GM23338 (cell line): Measurements from ENCODE around the gene BRME1. TPM values are rescaled to one million over a fixed set of nuclear protein-coding genes. Genes with fewer than 3 reads are reported as not detected.

ENCODE experiments used
- ATAC-seq: fragments of 200-7000 bp; cut with Tn5 transposase; 3 replicates; pipeline ENCODE4 v1.9.1; 2020
- DNase-seq: peaks from one replicate; pipeline ENCODE4 v3.0.0-alpha.2; 2015; ENCODE audit warnings: low spot score
- H2AFZ ChIP-seq: fragments of 200-600 bp; sonication (generic); 2 replicates; pipeline ENCODE4 v1.8.0; 2016; ENCODE audit warnings: antibody characterized with exemption, mild to moderate bottlenecking, moderate library complexity
- H3F3A ChIP-seq: fragments of 200-600 bp; sonication (generic); replicated peaks from 2 replicates; pipeline ENCODE4 v1.8.0; 2017; ENCODE audit warnings: antibody characterized with exemption, mixed run types, low read depth
- H3K27ac ChIP-seq: fragments of 200-600 bp; sonication (generic); 2 replicates; pipeline ENCODE4 v1.6.1; 2016; ENCODE audit warnings: low read depth
- H3K27me3 ChIP-seq: fragments of 200-600 bp; sonication (generic); 2 replicates; pipeline ENCODE4 v1.8.0; 2016; ENCODE audit warnings: mild to moderate bottlenecking, mixed run types, moderate library complexity; ENCODE audit not compliant: insufficient read depth
- H3K36me3 ChIP-seq: fragments of 200-600 bp; sonication (generic); 2 replicates; pipeline ENCODE4 v1.8.0; 2016; ENCODE audit warnings: mild to moderate bottlenecking; ENCODE audit not compliant: insufficient read depth
- H3K4me1 ChIP-seq: fragments of 200-600 bp; sonication (generic); 2 replicates; pipeline ENCODE4 v1.8.0; 2016; ENCODE audit warnings: mild to moderate bottlenecking, moderate library complexity; ENCODE audit not compliant: insufficient read depth
- H3K4me2 ChIP-seq: fragments of 200-600 bp; sonication (generic); 2 replicates; pipeline ENCODE4 v1.7.1; 2017; ENCODE audit warnings: mixed run types
- H3K4me3 ChIP-seq: fragments of 200-600 bp; sonication (generic); 2 replicates; pipeline ENCODE4 v1.6.1; 2016; ENCODE audit warnings: mixed run types
- H3K79me2 ChIP-seq: fragments of 200-600 bp; sonication (generic); replicated peaks from 2 replicates; pipeline ENCODE4 v1.8.0; 2017; ENCODE audit warnings: mild to moderate bottlenecking; ENCODE audit not compliant: insufficient read depth
- H3K9me2 ChIP-seq: fragments of 200-600 bp; sonication (generic); 2 replicates; pipeline ENCODE4 v1.8.0; 2017; ENCODE audit not compliant: insufficient read depth
- H4K20me1 ChIP-seq: fragments of 200-600 bp; sonication (generic); replicated peaks from 2 replicates; pipeline ENCODE4 v1.8.0; 2017; ENCODE audit warnings: mild to moderate bottlenecking; ENCODE audit not compliant: insufficient read depth
- H3K27ac Mint-ChIP-seq: 2 replicates; pipeline ENCODE4 v1.8.0; 2020; ENCODE audit warnings: inconsistent platforms, mild to moderate bottlenecking, moderate library complexity, mixed read lengths
- H3K27me3 Mint-ChIP-seq: 3 replicates; pipeline ENCODE4 v1.8.0; 2022; ENCODE audit warnings: low read depth, mild to moderate bottlenecking, moderate library complexity, mixed read lengths, inconsistent platforms; ENCODE audit not compliant: insufficient read depth, poor library complexity
- H3K36me3 Mint-ChIP-seq: 3 replicates; pipeline ENCODE4 v1.8.0; 2021; ENCODE audit warnings: low read depth, mild to moderate bottlenecking, inconsistent platforms, moderate library complexity, mixed read lengths
- H3K4me1 Mint-ChIP-seq: 3 replicates; pipeline ENCODE4 v1.8.0; 2020; ENCODE audit warnings: mild to moderate bottlenecking, inconsistent platforms, mixed read lengths
- H3K4me3 Mint-ChIP-seq: 3 replicates; pipeline ENCODE4 v1.8.0; 2021; ENCODE audit warnings: moderate library complexity, mild to moderate bottlenecking, inconsistent platforms, mixed read lengths
- H3K9me3 Mint-ChIP-seq: 3 replicates; pipeline ENCODE4 v1.8.0; 2020; ENCODE audit warnings: moderate library complexity, mild to moderate bottlenecking, inconsistent platforms, mixed read lengths
- CREB1 ChIP-seq: fragments of 250-450 bp; sonication (Bioruptor Pico); IDR thresholded peaks from 2 replicates; pipeline ENCODE4 v1.5.0; 2020; ENCODE audit warnings: low read depth, mild to moderate bottlenecking, moderate library complexity
- EZH2 ChIP-seq: fragments of 200-600 bp; sonication (generic); IDR thresholded peaks from one replicate; pipeline ENCODE4 v1.8.0; 2017; ENCODE audit warnings: antibody characterized with exemption, mild to moderate bottlenecking, low read depth; ENCODE audit not compliant: unreplicated experiment
- EZH2phosphoT487 ChIP-seq: fragments of 200-600 bp; sonication (generic); IDR thresholded peaks from one replicate; pipeline ENCODE4 v1.8.1; 2018; ENCODE audit warnings: antibody characterized with exemption; ENCODE audit not compliant: unreplicated experiment
- JUNB ChIP-seq: IDR thresholded peaks from one replicate; pipeline ENCODE4 v1.6.1; 2016; ENCODE audit warnings: antibody characterized with exemption; ENCODE audit not compliant: unreplicated experiment
- NANOG ChIP-seq: IDR thresholded peaks from 2 replicates; pipeline ENCODE4 v1.6.1; 2016; ENCODE audit warnings: antibody characterized with exemption, borderline replicate concordance
- POLR2AphosphoS5 ChIP-seq: IDR thresholded peaks from 2 replicates; pipeline ENCODE4 v1.6.1; 2016; ENCODE audit warnings: antibody characterized with exemption, low read depth
- REST ChIP-seq: IDR thresholded peaks from one replicate; pipeline ENCODE4 v1.6.1; 2018; ENCODE audit warnings: antibody characterized with exemption; ENCODE audit not compliant: unreplicated experiment
- STAT1 ChIP-seq: IDR thresholded peaks from one replicate; pipeline ENCODE4 v1.6.1; 2016; ENCODE audit warnings: antibody characterized with exemption; ENCODE audit not compliant: unreplicated experiment
- ZNF114 ChIP-seq: fragments of 250-450 bp; sonication (Bioruptor Pico); IDR thresholded peaks from 2 replicates; pipeline ENCODE4 v1.5.0; 2020; ENCODE audit warnings: mild to moderate bottlenecking, moderate library complexity
- ZNF331 ChIP-seq: fragments of 250-450 bp; sonication (Bioruptor Pico); IDR thresholded peaks from 2 replicates; pipeline ENCODE4 v1.5.0; 2020; ENCODE audit warnings: low read depth, mild to moderate bottlenecking, moderate library complexity
- ZNF462 ChIP-seq: fragments of 250-450 bp; sonication (Bioruptor Pico); IDR thresholded peaks from 2 replicates; pipeline ENCODE4 v1.5.0; 2020; ENCODE audit warnings: mild to moderate bottlenecking, moderate library complexity
- polyA plus RNA-seq: library from polyadenylated mRNA; unstranded; fragments of >200 nt; fragmentation: Nextera tagmentation; extraction: Ambion mirVana; gene quantifications from 2 replicates; pipeline ENCODE4 v1.2.1, GENCODE V29; 2016
- total RNA-seq: library from RNA; depleted of rRNA; stranded (reverse); fragments of >200 nt; shearing (Covaris generic); gene quantifications from 2 replicates; pipeline ENCODE4 v1.2.3, GENCODE V29; 2014
- TF ChIP-seq, protein P1 (sequence below): IDR thresholded peaks from 2 replicates; pipeline ENCODE4 v1.6.1; 2016; ENCODE audit warnings: antibody characterized with exemption
- TF ChIP-seq, protein P2 (sequence below), 2 experiments: fragments of 200-600 bp in 1 of 2; sonication (generic) in 1 of 2; conservative IDR thresholded peaks; 2 replicates each; pipeline versions ENCODE4 v1.5.1 to v1.6.1; 2016 to 2017; ENCODE audit warnings: antibody characterized with exemption in 2 of 2, low read depth in 2 of 2, mild to moderate bottlenecking in 2 of 2, moderate library complexity in 1 of 2

The BRME1 gene
- total and polyA plus RNA-seq, 2 experiments from 2014 or later: 3.9 to 4.0 TPM

- peaks cover 41% of the 10 kb centered on the region for H3K4me1 Mint-ChIP-seq
- TF ChIP-seq JUNB (no peak), ZNF462 (CRISPR knock-in tag) (no peak), ZNF331 (CRISPR knock-in tag) (no peak), EZH2 (no peak), EZH2phosphoT487 (no peak), REST (no peak), CREB1 (CRISPR knock-in tag) (no peak), POLR2AphosphoS5 (no peak), STAT1 (no peak), ZNF114 (CRISPR knock-in tag) (no peak), NANOG (no peak)
- TF ChIP-seq, protein P1, sequence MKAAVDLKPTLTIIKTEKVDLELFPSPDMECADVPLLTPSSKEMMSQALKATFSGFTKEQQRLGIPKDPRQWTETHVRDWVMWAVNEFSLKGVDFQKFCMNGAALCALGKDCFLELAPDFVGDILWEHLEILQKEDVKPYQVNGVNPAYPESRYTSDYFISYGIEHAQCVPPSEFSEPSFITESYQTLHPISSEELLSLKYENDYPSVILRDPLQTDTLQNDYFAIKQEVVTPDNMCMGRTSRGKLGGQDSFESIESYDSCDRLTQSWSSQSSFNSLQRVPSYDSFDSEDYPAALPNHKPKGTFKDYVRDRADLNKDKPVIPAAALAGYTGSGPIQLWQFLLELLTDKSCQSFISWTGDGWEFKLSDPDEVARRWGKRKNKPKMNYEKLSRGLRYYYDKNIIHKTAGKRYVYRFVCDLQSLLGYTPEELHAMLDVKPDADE: no peak
- TF ChIP-seq, protein P2, sequence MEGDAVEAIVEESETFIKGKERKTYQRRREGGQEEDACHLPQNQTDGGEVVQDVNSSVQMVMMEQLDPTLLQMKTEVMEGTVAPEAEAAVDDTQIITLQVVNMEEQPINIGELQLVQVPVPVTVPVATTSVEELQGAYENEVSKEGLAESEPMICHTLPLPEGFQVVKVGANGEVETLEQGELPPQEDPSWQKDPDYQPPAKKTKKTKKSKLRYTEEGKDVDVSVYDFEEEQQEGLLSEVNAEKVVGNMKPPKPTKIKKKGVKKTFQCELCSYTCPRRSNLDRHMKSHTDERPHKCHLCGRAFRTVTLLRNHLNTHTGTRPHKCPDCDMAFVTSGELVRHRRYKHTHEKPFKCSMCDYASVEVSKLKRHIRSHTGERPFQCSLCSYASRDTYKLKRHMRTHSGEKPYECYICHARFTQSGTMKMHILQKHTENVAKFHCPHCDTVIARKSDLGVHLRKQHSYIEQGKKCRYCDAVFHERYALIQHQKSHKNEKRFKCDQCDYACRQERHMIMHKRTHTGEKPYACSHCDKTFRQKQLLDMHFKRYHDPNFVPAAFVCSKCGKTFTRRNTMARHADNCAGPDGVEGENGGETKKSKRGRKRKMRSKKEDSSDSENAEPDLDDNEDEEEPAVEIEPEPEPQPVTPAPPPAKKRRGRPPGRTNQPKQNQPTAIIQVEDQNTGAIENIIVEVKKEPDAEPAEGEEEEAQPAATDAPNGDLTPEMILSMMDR (conservative IDR thresholded peaks at IDR 0.05; ENCODE audit: low read depth in 2 of 2): no peak
- Histone ChIP-seq H4K20me1 (no peaks in the 10 kb centered on the region; the same call in 1 of the 2 replicates), H3K27me3 (no peaks in the 10 kb centered on the region), H2AFZ (no peak overlapping the region), H3K4me3 (peak overlapping the region; percentile 74), H3K9me2 (no peaks in the 10 kb centered on the region), H3K27ac (no peak overlapping the region), H3K4me1 (peaks cover 37% of the 10 kb centered on the region), H3K79me2 (peaks cover 14% of the 10 kb centered on the region; the same call in 1 of the 2 replicates), H3K36me3 (no peaks in the 10 kb centered on the region), H3K4me2 (peak overlapping the region; percentile 99), H3F3A (peaks cover 21% of the 10 kb centered on the region)
- H3K27me3 Mint-ChIP-seq: peaks cover 29% of the 10 kb centered on the region
- H3K9me3 Mint-ChIP-seq: 0 out of 3 replicates have a peak, but pooled peaks cover 3% of the 10 kb centered on the region
- DNase-seq (no peak), ATAC-seq (no peak)
- no peaks in the 10 kb centered on the region; the same call in 2 of the 3 replicates for H3K36me3 Mint-ChIP-seq
- H3K27ac Mint-ChIP-seq: no peak overlapping the region
- H3K4me3 Mint-ChIP-seq: peak overlapping the region; percentile 84
These were observed 64.0 kb downstream of the BRME1 start for GRCh38 chr19:13841962-13842290.
